MM.1S (cell line): ENCODE results near the gene TOMM7.

Experiments
- CTCF ChIP-seq: fragments of 300-600 bp; sonication (generic); IDR thresholded peaks from 2 replicates; pipeline ENCODE4 v1.5.1; 2016; ENCODE audit warnings: antibody characterized with exemption, low read length, mixed read lengths
- EZH2 ChIP-seq: fragments of 300-600 bp; sonication (generic); optimal IDR thresholded peaks from 2 replicates; pipeline ENCODE3; 2017; ENCODE audit warnings: low read depth, mild to moderate bottlenecking, antibody characterized with exemption, low read length, mixed read lengths

GRCh38 chr7:22801912-22802311 is 20.7 kb downstream of the TOMM7 start:
- TF ChIP-seq CTCF, result no peak
- TF ChIP-seq EZH2, result no peak
